Aorta (tissue), 5 donors: ENCODE measurements around the gene HOMER3. TPM values are rescaled to one million over a fixed set of nuclear protein-coding genes. Genes with fewer than 3 reads are reported as not detected.
A peak's percentile ranks its signal among the peaks of the same experiment; 100 is the strongest.

Source experiments
- ATAC-seq: fragments of 200-7000 bp; cut with Tn5 transposase; one replicate; pipeline ENCODE4 v1.9.1; 2022; ENCODE audit warnings: moderate library complexity; ENCODE audit not compliant: low FRiP score
- DNase-seq, 2 donors: peaks; one replicate each; pipeline ENCODE4 v3.0.0-alpha.2; 2020
- H3K27ac ChIP-seq, 2 donors: one replicate each; pipeline ENCODE4 v1.5.1; 2013; ENCODE audit warnings: low read length in 2 of 2, mild to moderate bottlenecking in 2 of 2, moderate library complexity in 2 of 2, control low read depth in 1 of 2, inconsistent platforms in 1 of 2, low read depth in 1 of 2
- H3K27me3 ChIP-seq, 2 donors: one replicate each; pipeline ENCODE4 v1.6.1; 2013; ENCODE audit warnings: control low read depth in 1 of 2, low read length in 1 of 2, mild to moderate bottlenecking in 1 of 2, moderate library complexity in 1 of 2; ENCODE audit not compliant: insufficient read depth in 2 of 2, control insufficient read depth in 1 of 2
- H3K36me3 ChIP-seq, 2 donors: one replicate each; pipeline ENCODE4 v1.6.1; 2013; ENCODE audit warnings: control low read depth in 1 of 2, low read length in 1 of 2, mild to moderate bottlenecking in 1 of 2; ENCODE audit not compliant: insufficient read depth in 2 of 2, control insufficient read depth in 1 of 2
- H3K4me1 ChIP-seq, 2 donors: one replicate each; pipeline ENCODE4 v1.6.1; 2013; ENCODE audit warnings: low read length in 2 of 2, control low read depth in 1 of 2, mild to moderate bottlenecking in 1 of 2, moderate library complexity in 1 of 2; ENCODE audit not compliant: insufficient read depth in 2 of 2, control insufficient read depth in 1 of 2
- H3K4me3 ChIP-seq, 2 donors: one replicate each; pipeline ENCODE4 v1.5.1; 2013; ENCODE audit warnings: low read length in 2 of 2, control low read depth in 1 of 2, mild to moderate bottlenecking in 1 of 2
- H3K9me3 ChIP-seq: one replicate; pipeline ENCODE4 v1.6.1; 2013; ENCODE audit warnings: mild to moderate bottlenecking, low read length; ENCODE audit not compliant: control insufficient read depth
- WGBS, 2 donors: extraction: QIAGEN DNeasy Blood & Tissue Kit; methylation state at CpG; one replicate each; pipeline ENCODE4 v1.1.7; 2013; 5-methylcytosine and 5-hydroxymethylcytosine counted together
- intact Hi-C, 2 donors: fragments of 100-400 bp; cut with DNase I; formaldehyde crosslinking; loops; one replicate each; pipeline versions ENCODE4 v1.14.2 to v1.15.0; 2022
- polyA plus RNA-seq, 2 donors: library from polyadenylated mRNA; stranded (reverse); fragments of 200-250 nt; gene quantifications; one replicate each; pipeline ENCODE4 v1.2.3, GENCODE V29; 2013
- total RNA-seq, 2 donors: library from RNA; stranded (reverse); fragmentation: NEBNext Ultra II Directional; extraction: Animal tissue kit (Norgen Biotek cat#: 25700); gene quantifications; one replicate each; pipeline ENCODE4 v1.2.1, GENCODE V29; 2021
- donor health status: healthy with polysubstance abuse.
- donor health status: Bipolar disorder and iron deficiency.
- donor health status: DM: no; HTN: no; CAD: no.
- donor health status: DM: no; HTN: no; CAD: no.
- donor health status: DM: yes; HTN: yes; CAD: no.

HOMER3 gene
- total and polyA plus RNA-seq, 4 donors = 23.6 to 59.9 (median 34.2) TPM

DNA sequence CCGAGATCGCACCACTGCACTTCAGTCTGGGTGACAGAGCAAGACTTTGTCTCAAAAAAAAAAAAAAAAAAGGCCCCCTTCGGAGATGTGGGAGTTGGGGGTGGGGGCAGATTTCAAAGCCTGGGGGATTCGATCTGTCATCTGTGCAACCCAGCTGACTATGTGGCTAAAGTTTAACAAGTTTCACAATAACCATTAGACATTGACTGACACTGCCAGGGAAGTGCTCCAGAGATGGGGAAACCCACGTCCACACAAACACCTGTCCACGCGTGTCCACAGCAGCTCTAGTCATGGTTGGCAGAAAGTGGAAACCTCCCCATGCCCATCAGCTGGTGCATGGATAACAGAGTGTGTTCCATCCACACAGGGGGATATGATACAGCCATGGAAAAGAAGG is 37.6 kb upstream of the HOMER3 start:
- intact Hi-C loops = no loop called here
- no peak for DNase-seq
- Histone ChIP-seq H3K27ac (no peak overlapping the region), H3K36me3 (no peaks in the 10 kb centered on the region), H3K4me3 (no peak overlapping the region), H3K27me3 (no peaks in the 10 kb centered on the region), H3K9me3 (no peaks in the 10 kb centered on the region), H3K4me1 (no peaks in the 10 kb centered on the region)
- no peak for ATAC-seq
- 78% methylated on average over 6 to 7 of the region's 7 CpGs for WGBS, 2 donors

DNA sequence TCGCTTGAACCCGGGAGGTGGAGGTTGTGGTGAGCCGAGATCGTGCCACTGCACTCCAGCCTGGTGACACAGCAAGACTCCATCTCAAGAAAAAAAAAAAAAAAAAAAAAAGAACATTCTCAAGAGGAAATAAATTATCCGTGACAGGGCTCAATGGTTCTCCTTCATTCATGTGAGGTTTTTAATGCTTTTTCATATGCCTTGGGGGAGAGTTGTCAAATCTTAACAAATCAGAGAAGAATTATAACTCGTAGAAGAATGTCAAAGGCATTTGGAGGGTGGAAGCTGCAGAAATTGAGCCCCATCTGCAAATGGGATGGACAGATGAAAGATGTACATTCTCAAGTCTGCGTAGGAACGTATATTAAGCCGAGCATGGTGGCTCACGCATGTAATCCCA is 34.9 kb upstream of the HOMER3 start:
- Histone ChIP-seq H3K4me1 (no peaks in the 10 kb centered on the region), H3K4me3 (no peak overlapping the region), H3K27me3 (no peaks in the 10 kb centered on the region), H3K9me3 (no peaks in the 10 kb centered on the region), H3K27ac (no peak overlapping the region), H3K36me3 (no peaks in the 10 kb centered on the region)
- 56 to 66% methylated on average over 10 of the region's 10 CpGs for WGBS, 2 donors
- DNase-seq (no peak), ATAC-seq (no peak)
- intact Hi-C loops = no loop called here

- WGBS, 2 donors = 98% methylated on average over 3 of the region's 3 CpGs
- no peak overlapping the region for H3K4me3 ChIP-seq
- H3K27ac ChIP-seq = no peak overlapping the region
- no peaks in the 10 kb centered on the region for H3K4me1 ChIP-seq
- H3K36me3 ChIP-seq = no peaks in the 10 kb centered on the region
- no peaks in the 10 kb centered on the region for H3K27me3 ChIP-seq
- intact Hi-C loops = no loop called here
- DNase-seq (no peak), ATAC-seq (no peak)
- H3K9me3 ChIP-seq = no peaks in the 10 kb centered on the region
Observed at GRCh38 chr19:18975011-18975410, 34.0 kb upstream of the HOMER3 start.

DNA sequence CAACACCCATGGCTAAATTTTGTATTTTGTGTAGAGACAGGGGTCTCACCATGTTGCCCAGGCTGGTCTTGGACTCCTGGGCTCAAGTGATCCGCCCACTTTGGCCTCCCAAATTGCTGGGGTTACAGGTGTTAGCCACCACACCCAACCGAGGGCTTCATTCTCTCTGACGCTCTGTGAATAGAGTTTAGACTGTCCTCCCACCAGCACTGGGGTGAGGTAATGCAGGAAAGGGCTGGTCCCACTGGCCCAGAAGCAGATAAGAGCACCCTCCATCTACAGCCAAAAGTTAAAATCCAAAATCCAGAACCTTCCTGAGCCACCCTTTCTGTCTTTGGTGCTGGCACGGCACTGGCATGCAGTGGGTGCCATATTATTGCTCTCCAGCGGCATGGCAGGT is 31.8 kb upstream of the HOMER3 start:
- 74% methylated on average over 5 of the region's 5 CpGs for WGBS, 2 donors
- H3K4me1 ChIP-seq = no peaks in the 10 kb centered on the region
- no peak overlapping the region for H3K4me3 ChIP-seq
- DNase-seq = no peak
- H3K27me3 ChIP-seq = no peaks in the 10 kb centered on the region
- peak; percentile 15 for ATAC-seq
- H3K9me3 ChIP-seq = no peaks in the 10 kb centered on the region
- no peaks in the 10 kb centered on the region for H3K36me3 ChIP-seq
- intact Hi-C loops = no loop called here
- no peak overlapping the region for H3K27ac ChIP-seq

GRCh38 chr19:18972301-18972811 is 31.3 kb upstream of the HOMER3 start:
- Histone ChIP-seq H3K36me3 (no peaks in the 10 kb centered on the region), H3K9me3 (no peaks in the 10 kb centered on the region), H3K27ac (no peak overlapping the region), H3K27me3 (no peaks in the 10 kb centered on the region), H3K4me3 (no peak overlapping the region), H3K4me1 (no peaks in the 10 kb centered on the region)
- DNase-seq (no peak), ATAC-seq (peak; percentile 63)
- intact Hi-C loops = no loop called here
- WGBS, 2 donors = 0 to 4% methylated on average over 12 of the region's 12 CpGs

DNA sequence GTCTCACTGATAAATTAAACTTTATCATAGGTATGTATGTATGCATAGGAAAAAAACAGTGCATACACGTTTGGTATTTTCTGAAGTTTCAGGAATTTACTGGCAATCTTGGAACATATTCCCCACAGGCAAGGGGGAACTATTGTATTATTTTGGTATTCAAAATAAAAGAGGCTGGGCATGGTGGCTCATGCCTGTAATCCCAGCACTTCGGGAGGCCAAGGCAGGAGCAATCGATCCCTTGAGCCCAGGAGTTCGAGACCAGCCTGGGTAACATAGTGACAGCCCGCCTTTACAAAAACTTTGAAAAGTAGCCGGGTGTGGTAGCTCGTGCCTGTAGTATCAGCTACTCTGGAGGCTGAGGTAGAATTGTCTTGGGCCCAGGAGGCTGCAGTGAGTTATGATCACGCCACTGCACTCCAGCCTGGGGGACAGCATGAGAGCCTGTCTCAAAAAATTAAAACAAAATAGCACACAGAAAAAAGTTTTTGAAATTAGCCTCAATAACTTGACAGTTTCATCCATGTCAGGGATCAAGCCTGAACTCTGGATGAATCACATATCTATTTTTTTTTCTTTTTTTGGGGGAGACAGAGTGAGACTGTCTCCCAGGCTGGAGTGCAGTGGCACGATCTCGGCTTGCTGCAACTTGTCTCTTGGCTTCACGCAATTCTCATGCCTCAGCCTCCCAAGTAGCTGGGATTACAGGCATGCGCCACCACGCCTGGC is 29.1 kb upstream of the HOMER3 start:
- DNase-seq = no peak
- Histone ChIP-seq H3K9me3 (no peaks in the 10 kb centered on the region), H3K36me3 (no peaks in the 10 kb centered on the region), H3K4me3 (no peak overlapping the region), H3K27me3 (no peaks in the 10 kb centered on the region), H3K4me1 (no peaks in the 10 kb centered on the region), H3K27ac (no peak overlapping the region)
- WGBS, 2 donors = 56 to 69% methylated on average over 13 of the region's 13 CpGs
- intact Hi-C loops = no loop called here
- ATAC-seq = no peak

GRCh38 chr19:18967358-18968146 is 26.5 kb upstream of the HOMER3 start:
- H3K4me3 ChIP-seq = no peak overlapping the region
- ATAC-seq (peak; percentile 69), DNase-seq (peak; percentile 80 to 85)
- H3K36me3 ChIP-seq = no peaks in the 10 kb centered on the region
- H3K9me3 ChIP-seq = no peaks in the 10 kb centered on the region
- WGBS, 2 donors = 30 to 37% methylated on average over 11 of the region's 11 CpGs
- H3K27me3 ChIP-seq = no peaks in the 10 kb centered on the region
- intact Hi-C loops = no loop called here
- H3K27ac ChIP-seq = no peak overlapping the region
- no peaks in the 10 kb centered on the region for H3K4me1 ChIP-seq

- H3K27me3 ChIP-seq = no peaks in the 10 kb centered on the region
- 72 to 76% methylated on average over 4 of the region's 4 CpGs for WGBS, 2 donors
- H3K36me3 ChIP-seq = no peaks in the 10 kb centered on the region
- no peak overlapping the region for H3K4me3 ChIP-seq
- no peak for DNase-seq
- H3K9me3 ChIP-seq = no peaks in the 10 kb centered on the region
- no peak for ATAC-seq
- intact Hi-C loops = no loop called here
- H3K4me1 ChIP-seq = no peaks in the 10 kb centered on the region
- H3K27ac ChIP-seq = no peak overlapping the region
Observed at GRCh38 chr19:18966307-18966706, 25.3 kb upstream of the HOMER3 start.

GRCh38 chr19:18964121-18964520 is 23.1 kb upstream of the HOMER3 start:
- H3K27ac ChIP-seq = no peak overlapping the region

More at GRCh38 chr19:18964121-18964520, 23.1 kb upstream of the HOMER3 start:
- H3K9me3 ChIP-seq = no peaks in the 10 kb centered on the region
- no peak overlapping the region for H3K4me3 ChIP-seq
- DNase-seq (no peak), ATAC-seq (no peak)
- intact Hi-C loops = no loop called here
- no peaks in the 10 kb centered on the region for H3K4me1 ChIP-seq
- WGBS, 2 donors = 92 to 94% methylated on average over 9 of the region's 9 CpGs
- no peaks in the 10 kb centered on the region for H3K27me3 ChIP-seq
- no peaks in the 10 kb centered on the region for H3K36me3 ChIP-seq
